Left forelimb (tissue), 1 donor: ENCODE results near the gene DAZAP1.

ENCODE experiments used
- DNase-seq: peaks from one replicate; pipeline ENCODE4 v3.0.0-alpha.2; 2018; ENCODE audit warnings: low spot score

The DAZAP1 gene

DNA sequence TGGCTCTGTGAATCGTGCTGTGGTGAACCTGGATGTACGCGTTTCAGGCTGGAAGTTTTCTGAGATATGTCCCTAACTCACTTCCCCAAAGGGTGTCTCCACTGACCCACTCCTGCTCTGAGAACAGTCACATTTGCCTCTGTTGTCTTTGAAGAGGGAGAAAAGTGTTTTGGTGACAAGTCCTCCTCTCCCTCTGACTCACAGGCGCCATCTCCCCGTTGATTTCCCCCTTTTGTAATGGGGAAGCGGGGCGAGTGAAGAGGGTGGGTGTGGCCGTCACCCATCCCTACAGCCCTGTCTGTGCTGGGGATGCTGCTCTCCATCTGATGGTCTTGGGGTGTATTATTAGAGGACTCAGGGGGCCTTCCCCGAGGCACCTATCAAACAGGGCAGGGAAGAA, 52.1 kb downstream of the DAZAP1 start:
- no peak for DNase-seq

DNA sequence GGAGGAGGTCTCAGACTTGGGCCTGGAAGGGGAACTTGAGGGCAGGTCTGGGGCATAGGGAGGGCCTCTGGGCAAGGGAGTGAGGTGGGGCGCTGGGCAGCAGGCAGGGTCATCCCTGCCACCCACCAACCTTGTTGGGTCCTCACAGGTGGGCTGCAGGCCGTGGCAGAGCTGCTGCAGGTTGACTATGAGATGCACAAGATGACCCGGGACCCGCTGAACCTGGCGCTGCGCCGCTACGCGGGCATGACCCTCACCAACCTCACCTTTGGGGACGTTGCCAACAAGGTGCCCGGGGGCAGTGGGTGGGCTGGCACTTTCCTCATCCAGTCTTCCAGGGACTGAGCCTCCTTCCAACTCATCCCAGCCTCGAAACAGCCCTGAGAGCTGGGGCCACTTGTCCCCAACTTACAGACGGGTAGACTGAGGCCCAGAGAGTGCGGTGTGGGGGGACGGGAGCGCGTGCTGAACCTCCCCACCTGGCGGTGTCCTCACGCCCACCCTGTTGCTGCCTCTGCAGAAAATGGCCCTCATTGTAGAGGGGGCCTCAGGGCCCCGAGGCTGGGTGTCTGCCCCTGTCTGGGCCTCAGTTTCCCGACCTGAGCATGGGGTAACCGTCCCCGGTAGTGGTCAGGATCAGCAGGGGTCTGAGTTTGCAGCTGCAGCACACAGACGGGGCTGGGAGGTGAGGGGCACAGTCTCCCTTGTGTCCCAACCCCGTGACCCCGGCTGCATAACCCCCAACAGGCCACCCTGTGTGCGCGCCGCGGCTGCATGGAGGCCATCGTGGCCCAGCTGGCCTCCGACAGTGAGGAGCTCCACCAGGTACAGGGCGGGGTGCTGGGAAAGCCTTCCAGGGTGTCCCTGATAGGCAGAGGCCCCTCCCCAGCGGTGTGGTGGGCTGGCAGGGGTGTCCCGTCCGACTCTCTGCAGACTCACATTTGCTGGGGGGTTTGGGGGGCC, 52.9 kb downstream of the DAZAP1 start:
- no peak for DNase-seq

DNA sequence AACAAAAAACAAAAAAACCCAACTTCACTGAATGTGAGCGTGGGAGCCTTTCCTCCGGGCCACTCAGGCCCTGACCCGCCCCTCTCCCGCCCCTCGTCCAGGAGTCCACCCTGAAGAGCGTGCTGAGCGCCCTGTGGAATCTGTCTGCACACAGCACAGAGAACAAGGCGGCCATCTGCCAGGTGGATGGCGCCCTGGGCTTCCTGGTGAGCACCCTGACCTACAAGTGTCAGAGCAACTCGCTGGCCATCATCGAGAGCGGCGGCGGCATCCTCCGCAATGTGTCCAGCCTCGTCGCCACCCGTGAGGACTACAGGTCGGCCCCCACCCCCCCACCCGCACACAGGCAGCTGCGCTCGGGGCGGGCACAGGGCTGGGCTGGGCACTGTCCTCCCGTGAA, 54.5 kb downstream of the DAZAP1 start:
- DNase-seq, result no peak

GRCh38 chr19:1465191-1466016, 58.0 kb downstream of the DAZAP1 start:
- DNase-seq, result no peak

GRCh38 chr19:1466018-1466460, 58.7 kb downstream of the DAZAP1 start:
- no peak for DNase-seq

DNA sequence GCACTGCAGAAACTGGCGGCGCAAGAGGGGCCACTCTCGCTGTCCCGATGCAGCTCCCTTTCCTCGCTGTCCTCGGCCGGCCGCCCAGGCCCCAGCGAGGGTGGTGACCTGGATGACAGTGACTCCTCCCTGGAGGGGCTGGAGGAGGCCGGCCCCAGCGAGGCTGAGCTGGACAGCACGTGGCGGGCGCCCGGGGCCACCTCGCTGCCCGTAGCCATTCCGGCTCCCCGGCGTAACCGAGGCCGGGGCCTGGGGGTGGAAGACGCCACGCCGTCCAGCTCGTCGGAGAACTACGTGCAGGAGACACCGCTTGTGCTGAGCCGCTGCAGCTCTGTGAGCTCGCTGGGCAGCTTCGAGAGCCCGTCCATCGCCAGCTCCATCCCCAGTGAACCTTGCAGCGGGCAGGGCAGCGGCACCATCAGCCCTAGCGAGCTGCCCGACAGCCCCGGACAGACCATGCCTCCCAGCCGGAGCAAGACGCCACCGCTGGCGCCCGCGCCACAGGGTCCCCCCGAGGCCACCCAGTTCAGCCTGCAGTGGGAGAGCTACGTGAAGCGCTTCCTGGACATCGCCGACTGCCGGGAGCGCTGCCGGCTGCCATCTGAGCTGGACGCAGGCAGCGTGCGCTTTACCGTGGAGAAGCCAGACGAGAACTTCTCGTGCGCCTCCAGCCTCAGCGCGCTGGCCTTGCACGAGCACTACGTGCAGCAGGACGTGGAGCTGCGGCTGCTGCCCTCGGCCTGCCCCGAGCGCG, 59.3 kb downstream of the DAZAP1 start:
- no peak for DNase-seq

GRCh38 chr19:1467215-1467489, 59.8 kb downstream of the DAZAP1 start:
- no peak for DNase-seq

GRCh38 chr19:1467490-1468273, 60.3 kb downstream of the DAZAP1 start:
- DNase-seq, result no peak

DNA sequence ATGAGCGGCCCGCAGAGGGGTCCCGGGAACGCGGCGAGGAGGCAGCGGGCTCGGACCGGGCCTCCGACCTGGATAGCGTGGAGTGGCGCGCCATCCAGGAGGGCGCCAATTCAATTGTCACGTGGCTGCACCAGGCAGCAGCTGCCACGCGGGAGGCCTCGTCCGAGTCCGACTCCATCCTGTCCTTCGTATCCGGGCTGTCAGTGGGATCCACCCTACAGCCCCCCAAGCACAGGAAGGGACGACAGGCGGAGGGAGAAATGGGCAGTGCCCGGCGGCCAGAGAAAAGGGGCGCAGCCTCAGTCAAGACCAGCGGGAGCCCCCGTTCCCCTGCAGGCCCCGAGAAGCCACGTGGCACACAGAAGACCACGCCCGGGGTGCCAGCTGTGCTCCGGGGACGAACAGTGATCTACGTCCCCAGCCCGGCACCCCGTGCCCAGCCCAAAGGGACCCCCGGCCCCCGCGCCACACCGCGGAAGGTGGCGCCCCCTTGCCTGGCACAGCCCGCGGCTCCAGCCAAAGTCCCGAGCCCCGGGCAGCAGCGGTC, 61.0 kb downstream of the DAZAP1 start:
- no peak for DNase-seq

DNA sequence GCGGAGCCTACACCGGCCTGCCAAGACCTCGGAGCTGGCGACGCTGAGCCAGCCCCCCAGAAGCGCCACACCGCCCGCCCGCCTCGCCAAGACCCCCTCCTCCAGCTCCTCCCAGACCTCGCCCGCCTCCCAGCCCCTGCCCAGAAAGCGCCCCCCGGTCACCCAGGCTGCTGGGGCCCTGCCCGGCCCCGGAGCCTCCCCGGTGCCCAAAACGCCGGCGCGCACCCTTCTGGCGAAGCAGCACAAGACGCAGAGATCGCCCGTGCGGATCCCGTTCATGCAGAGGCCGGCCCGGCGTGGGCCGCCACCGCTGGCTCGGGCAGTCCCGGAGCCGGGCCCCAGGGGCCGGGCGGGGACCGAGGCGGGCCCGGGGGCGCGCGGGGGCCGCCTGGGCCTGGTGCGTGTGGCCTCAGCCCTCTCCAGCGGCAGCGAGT, 61.5 kb downstream of the DAZAP1 start:
- no peak for DNase-seq

DNA sequence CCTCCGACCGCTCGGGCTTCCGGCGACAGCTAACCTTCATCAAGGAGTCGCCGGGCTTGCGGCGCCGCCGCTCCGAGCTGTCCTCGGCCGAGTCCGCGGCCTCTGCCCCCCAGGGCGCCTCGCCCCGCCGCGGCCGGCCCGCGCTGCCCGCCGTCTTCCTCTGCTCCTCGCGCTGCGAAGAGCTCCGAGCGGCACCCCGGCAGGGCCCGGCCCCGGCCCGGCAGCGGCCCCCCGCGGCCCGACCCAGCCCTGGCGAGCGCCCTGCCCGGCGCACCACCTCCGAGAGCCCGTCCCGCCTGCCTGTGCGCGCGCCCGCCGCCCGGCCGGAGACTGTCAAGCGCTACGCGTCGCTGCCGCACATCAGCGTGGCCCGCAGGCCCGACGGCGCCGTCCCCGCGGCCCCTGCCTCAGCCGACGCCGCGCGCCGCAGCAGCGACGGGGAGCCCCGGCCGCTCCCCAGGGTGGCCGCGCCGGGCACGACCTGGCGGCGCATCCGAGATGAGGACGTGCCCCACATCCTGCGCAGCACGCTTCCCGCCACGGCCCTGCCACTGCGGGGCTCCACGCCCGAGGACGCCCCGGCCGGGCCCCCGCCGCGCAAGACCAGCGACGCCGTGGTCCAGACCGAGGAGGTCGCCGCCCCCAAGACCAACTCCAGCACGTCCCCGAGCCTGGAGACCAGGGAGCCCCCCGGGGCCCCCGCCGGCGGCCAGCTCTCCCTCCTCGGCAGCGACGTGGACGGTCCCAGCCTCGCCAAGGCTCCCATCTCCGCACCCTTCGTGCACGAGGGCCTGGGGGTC, 62.1 kb downstream of the DAZAP1 start:
- DNase-seq, result no peak

DNA sequence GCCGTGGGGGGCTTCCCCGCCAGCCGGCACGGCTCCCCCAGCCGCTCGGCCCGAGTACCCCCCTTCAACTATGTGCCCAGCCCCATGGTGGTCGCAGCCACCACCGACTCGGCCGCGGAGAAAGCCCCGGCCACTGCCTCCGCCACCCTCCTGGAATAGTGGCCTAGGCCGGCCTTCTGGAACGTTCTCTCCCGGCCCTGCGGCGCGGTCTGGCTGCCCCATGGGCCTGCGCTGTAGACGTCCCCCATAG, 62.6 kb downstream of the DAZAP1 start:
- DNase-seq, result no peak

GRCh38 chr19:1470305-1471009, 63.1 kb downstream of the DAZAP1 start:
- DNase-seq, result no peak

- no peak for DNase-seq
These were observed 63.7 kb downstream of the DAZAP1 start for GRCh38 chr19:1471010-1471514.

DNA sequence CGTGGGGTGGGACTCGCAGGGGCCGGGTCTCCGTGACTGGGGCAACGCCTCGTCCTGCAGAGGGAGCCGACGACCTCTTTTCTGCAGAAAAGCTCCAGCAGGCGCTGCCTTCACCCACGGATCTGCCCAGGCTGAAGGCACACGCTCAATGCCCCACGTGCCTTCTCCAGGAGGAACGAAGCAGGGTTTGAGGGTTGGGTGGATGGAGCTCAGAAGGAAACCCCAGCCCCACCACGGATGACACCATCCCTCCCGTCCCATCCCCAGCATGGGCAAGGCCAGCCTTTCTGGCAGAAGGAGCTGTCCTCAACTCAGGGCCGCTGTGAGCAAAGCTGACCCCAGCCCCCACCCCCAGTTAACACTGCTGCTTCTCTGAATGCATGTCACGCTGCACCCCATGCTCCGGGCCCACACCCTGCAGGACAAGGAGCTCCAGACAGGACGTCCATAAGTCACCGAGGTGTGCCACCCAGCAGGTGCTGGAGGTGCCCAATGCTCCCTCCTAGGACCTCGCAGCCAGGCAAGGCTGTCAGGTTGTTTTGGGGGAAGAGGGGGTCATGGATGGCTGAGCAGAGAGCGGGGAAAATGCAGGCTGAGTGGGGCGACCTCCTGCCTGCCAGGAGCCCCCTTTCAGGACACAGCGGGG, 64.3 kb downstream of the DAZAP1 start:
- DNase-seq, result no peak

DNA sequence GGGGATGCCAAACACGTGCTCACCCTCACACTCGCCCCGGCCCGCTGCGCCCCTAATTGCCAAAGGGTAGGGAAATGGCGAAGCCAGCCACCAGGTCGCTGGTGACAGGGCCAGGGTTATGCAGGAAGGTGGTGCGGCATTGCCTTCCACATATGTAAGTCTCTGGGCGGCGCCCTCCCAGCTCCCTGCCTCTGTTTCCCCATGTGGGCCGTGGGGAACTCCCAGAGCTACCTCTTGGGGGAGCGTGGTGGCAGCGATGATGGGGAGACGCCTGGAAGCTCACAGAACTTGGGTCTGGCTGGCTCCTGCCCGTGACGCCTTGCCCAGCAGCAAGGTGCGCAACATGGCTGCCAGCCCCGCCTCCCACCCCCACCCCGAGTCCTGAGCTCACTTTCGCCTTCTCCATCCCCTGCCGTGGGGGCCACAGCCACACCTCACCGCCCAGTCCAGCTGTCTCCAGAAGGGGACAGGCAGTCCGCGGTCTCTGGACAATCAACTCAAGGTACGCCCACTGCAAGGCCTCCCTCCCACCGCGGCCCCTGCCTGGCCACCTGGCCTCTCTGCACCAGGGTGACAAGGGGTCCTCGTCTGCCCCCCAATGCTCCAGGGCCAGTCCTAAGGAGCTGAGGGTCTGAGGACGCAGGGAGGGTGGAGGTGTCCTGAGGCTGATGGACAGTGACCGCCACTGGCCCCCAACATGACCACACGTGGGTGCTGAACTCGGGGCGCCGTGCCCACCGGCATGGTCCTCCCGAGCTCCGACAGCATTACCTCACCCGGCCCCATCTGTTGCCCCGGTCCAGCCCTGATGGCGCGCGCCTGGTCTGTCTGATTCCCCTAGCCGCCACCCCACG, 65.1 kb downstream of the DAZAP1 start:
- no peak for DNase-seq

GRCh38 chr19:1473085-1473851, 65.9 kb downstream of the DAZAP1 start:
- DNase-seq, result no peak
